GM10266 (cell line): ENCODE results near the gene SRP54.
A peak's percentile ranks its signal among the peaks of the same experiment; 100 is the strongest.

ENCODE experiments used
- DNase-seq: peaks from one replicate; pipeline ENCODE4 v3.0.0; 2012; ENCODE audit errors: extremely low spot score
- TF ChIP-seq, protein P1 (sequence below): IDR thresholded peaks from 2 replicates; pipeline ENCODE4 v1.5.1; 2012; ENCODE audit warnings: mild to moderate bottlenecking, low read depth; ENCODE audit not compliant: control insufficient read depth, insufficient read depth; ENCODE audit errors: missing control alignments

SRP54 gene

DNA sequence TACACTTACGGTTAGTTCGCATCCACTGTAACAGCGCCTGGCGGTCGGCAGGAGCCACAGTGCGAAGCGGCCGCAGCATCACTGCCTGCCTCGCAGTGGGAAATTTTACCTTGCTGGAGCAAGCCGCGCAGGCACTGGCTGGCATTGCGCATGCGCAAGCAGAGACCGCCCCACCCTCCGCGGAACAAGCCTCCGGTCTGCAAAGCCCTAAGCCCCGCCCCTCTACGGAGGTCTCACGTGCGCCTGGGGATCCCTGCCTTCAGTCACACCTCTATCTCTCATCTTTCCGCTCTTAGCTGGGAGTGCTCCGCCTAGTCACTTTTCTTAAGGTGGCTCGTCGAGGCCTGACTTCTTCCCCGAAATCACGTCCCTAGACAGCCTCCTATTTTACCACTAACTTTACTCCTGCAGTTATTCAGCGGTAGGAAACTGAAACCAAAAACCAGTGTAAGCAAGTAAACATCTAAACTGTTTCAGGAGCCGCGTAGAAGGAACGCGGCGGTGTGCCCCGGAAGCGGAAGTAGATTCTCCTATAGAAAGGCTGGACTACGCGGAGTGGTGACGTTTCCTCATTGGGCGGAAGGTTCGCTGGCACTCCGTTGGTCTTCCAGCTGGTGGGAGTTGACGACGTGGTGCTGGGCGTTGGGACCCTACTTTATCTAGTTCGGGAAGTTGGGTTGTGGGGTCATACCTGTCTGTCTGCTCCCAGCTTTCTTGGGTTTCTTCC, at the start of gene SRP54:
TSS of gene SRP54 (plus strand) at position 572 of the 727 bp plus-strand sequence. CDS start 13,718 bp downstream, outside the sequence.
- TF ChIP-seq, protein P1, sequence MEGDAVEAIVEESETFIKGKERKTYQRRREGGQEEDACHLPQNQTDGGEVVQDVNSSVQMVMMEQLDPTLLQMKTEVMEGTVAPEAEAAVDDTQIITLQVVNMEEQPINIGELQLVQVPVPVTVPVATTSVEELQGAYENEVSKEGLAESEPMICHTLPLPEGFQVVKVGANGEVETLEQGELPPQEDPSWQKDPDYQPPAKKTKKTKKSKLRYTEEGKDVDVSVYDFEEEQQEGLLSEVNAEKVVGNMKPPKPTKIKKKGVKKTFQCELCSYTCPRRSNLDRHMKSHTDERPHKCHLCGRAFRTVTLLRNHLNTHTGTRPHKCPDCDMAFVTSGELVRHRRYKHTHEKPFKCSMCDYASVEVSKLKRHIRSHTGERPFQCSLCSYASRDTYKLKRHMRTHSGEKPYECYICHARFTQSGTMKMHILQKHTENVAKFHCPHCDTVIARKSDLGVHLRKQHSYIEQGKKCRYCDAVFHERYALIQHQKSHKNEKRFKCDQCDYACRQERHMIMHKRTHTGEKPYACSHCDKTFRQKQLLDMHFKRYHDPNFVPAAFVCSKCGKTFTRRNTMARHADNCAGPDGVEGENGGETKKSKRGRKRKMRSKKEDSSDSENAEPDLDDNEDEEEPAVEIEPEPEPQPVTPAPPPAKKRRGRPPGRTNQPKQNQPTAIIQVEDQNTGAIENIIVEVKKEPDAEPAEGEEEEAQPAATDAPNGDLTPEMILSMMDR = peak; percentile 33
- peak; percentile 93 for DNase-seq

GRCh38 chr14:34933301-34933700, 49.5 kb upstream of the SRP54 start:
- DNase-seq = no peak
- TF ChIP-seq, protein P1 = no peak

DNA sequence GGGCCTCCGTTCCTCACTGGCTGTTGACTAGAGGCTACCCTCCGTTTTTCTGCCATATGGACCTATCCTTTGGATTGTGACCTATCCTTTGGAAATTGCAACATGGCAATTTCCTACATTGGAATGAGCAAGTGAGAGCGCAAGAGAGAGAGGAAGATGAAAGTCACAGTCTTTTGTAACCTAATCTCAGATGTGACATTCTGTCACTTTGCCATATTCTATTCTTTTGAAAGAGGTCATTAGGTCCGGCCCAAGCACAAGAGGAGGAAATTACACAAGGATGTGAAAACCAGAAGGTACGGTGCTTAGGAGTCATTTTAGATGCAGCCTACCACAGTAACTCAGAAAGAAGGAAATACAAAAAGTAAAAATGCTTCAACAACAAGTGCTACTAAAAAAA, 47.3 kb upstream of the SRP54 start:
- TF ChIP-seq, protein P1 = no peak
- DNase-seq = no peak

DNA sequence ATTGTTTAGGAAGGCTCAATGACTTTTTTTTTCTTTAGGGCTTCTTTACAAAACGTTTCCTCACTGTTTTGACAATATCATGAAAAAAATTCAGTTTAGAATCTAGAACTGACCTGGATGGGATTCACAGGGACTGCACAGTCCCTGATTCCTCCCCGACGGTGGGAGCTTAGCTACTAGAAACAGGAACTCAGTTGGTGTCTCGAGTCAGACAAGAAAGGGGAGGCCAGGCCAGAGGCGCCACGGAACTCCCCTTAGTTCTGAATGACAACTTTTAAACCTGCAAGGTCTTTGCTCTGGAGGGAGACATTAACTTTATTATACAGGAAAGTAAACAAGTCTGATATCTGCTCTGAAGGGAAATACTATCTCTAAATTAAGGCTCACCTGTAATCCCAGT, 45.4 kb upstream of the SRP54 start:
- DNase-seq = no peak
- TF ChIP-seq, protein P1 = no peak

GRCh38 chr14:34937876-34938275, 44.9 kb upstream of the SRP54 start:
- DNase-seq = no peak
- TF ChIP-seq, protein P1 = no peak

DNA sequence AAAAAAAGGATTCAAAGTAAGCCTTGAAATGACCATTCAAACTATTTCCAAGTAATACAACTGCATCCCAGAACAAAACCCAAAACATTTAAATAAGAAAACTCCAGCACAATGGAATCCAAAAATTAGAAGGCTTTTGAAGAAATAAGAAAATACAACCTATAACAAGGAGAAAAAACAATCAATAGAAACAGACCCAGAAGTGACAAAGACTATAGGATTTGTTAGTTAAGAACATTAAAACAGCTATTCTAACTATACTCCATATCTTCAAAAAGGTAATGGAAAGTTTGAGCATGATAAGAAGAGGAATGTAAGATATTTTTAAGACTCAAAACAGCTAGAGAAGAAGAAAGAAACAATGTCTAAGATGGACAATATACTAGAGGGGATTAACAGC, 39.3 kb upstream of the SRP54 start:
- no peak for DNase-seq
- TF ChIP-seq, protein P1 = no peak

GRCh38 chr14:34944744-34945143, 38.0 kb upstream of the SRP54 start:
- no peak for DNase-seq
- TF ChIP-seq, protein P1 = no peak
